ENCODE results near the gene KCNV2.

The KCNV2 gene

DNA sequence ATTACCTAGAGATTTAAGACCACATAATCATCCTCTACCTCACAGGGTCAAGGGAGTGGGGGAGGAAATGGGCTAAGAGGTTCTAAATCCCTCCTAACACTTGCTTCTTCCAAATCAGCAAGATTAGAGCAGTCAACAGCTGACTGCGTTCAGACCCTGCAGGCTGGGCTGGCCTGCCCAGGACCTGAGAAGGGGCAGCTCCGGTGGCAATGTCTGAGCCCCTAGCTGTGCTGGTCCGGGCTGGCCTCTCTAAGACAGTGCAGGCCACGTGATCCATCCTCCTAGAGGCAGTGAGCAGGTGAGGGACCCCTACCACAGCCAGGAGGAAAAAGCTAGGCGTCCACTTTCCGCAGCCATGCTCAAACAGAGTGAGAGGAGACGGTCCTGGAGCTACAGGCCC is at the start of gene KCNV2:
TSS of gene KCNV2 (plus strand) at position 126 of the 400 bp plus-strand sequence. CDS start at position 356, 230 bp downstream.
- H3K27me3 ChIP-seq (ENCODE audit: low read depth, low read length), result no peaks in the 10 kb centered on the region
- peaks cover 4% of the 10 kb centered on the region; the same call in 1 of the 2 replicates for H3K4me1 ChIP-seq (ENCODE audit: low read length)
- no peak within 1 kb of the TSS for H3K4me2 ChIP-seq (ENCODE audit: low read length)
- no peak within 1 kb of the TSS for H3K27ac ChIP-seq (ENCODE audit: low read length)
- H3K79me2 ChIP-seq (ENCODE audit: low read length), result no peaks in the 10 kb centered on the region
- no peak within 1 kb of the TSS for H3K9ac ChIP-seq (ENCODE audit: low read length)
- no peaks in the 10 kb centered on the region for H4K20me1 ChIP-seq (ENCODE audit: insufficient read depth, low read length)
- peaks cover 10% of the 10 kb centered on the region for H3K36me3 ChIP-seq (replicated peaks; ENCODE audit: low read depth, low read length)
- no peak for TF ChIP-seq EZH2phosphoT487 (IDR thresholded peaks at IDR 0.05; ENCODE audit: low read depth)
- H3K4me3 ChIP-seq (ENCODE audit: low read length), result no peak within 1 kb of the TSS
- no peaks in the 10 kb centered on the region for H3K9me3 ChIP-seq (ENCODE audit: insufficient read depth, low read length)
- no peak within 1 kb of the TSS for H2AFZ ChIP-seq (ENCODE audit: low read depth, low read length)

GRCh38 chr9:2673161-2673560 is 44.1 kb upstream of the KCNV2 start:
- Histone ChIP-seq H2AFZ (ENCODE audit: low read depth, low read length) (no peak overlapping the region), H3K27me3 (ENCODE audit: low read depth, low read length) (no peaks in the 10 kb centered on the region), H3K27ac (ENCODE audit: low read length) (no peak overlapping the region), H3K4me1 (ENCODE audit: low read length) (no peaks in the 10 kb centered on the region), H3K36me3 (replicated peaks; ENCODE audit: low read depth, low read length) (no peaks in the 10 kb centered on the region), H3K4me2 (ENCODE audit: low read length) (no peak overlapping the region), H3K9ac (ENCODE audit: low read length) (no peak overlapping the region), H4K20me1 (ENCODE audit: insufficient read depth, low read length) (no peaks in the 10 kb centered on the region), H3K9me3 (ENCODE audit: insufficient read depth, low read length) (no peaks in the 10 kb centered on the region), H3K4me3 (ENCODE audit: low read length) (no peak overlapping the region), H3K79me2 (ENCODE audit: low read length) (no peaks in the 10 kb centered on the region)
- TF ChIP-seq, protein P1, sequence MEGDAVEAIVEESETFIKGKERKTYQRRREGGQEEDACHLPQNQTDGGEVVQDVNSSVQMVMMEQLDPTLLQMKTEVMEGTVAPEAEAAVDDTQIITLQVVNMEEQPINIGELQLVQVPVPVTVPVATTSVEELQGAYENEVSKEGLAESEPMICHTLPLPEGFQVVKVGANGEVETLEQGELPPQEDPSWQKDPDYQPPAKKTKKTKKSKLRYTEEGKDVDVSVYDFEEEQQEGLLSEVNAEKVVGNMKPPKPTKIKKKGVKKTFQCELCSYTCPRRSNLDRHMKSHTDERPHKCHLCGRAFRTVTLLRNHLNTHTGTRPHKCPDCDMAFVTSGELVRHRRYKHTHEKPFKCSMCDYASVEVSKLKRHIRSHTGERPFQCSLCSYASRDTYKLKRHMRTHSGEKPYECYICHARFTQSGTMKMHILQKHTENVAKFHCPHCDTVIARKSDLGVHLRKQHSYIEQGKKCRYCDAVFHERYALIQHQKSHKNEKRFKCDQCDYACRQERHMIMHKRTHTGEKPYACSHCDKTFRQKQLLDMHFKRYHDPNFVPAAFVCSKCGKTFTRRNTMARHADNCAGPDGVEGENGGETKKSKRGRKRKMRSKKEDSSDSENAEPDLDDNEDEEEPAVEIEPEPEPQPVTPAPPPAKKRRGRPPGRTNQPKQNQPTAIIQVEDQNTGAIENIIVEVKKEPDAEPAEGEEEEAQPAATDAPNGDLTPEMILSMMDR (IDR thresholded peaks at IDR 0.05; ENCODE audit: low read depth, low read length), result no peak
- TF ChIP-seq EZH2phosphoT487 (IDR thresholded peaks at IDR 0.05; ENCODE audit: low read depth), result no peak

- Histone ChIP-seq H3K4me1 (ENCODE audit: low read length) (no peaks in the 10 kb centered on the region), H3K27me3 (ENCODE audit: low read depth, low read length) (no peaks in the 10 kb centered on the region), H3K4me3 (ENCODE audit: low read length) (no peak overlapping the region), H3K36me3 (replicated peaks; ENCODE audit: low read depth, low read length) (no peaks in the 10 kb centered on the region), H3K9me3 (ENCODE audit: insufficient read depth, low read length) (no peaks in the 10 kb centered on the region), H4K20me1 (ENCODE audit: insufficient read depth, low read length) (no peaks in the 10 kb centered on the region), H3K79me2 (ENCODE audit: low read length) (no peaks in the 10 kb centered on the region), H2AFZ (ENCODE audit: low read depth, low read length) (no peak overlapping the region), H3K9ac (ENCODE audit: low read length) (no peak overlapping the region), H3K27ac (ENCODE audit: low read length) (no peak overlapping the region), H3K4me2 (ENCODE audit: low read length) (no peak overlapping the region)
- TF ChIP-seq EZH2phosphoT487 (IDR thresholded peaks at IDR 0.05; ENCODE audit: low read depth), result no peak
- TF ChIP-seq, protein P1 (IDR thresholded peaks at IDR 0.05; ENCODE audit: low read depth, low read length), result no peak
Observed at GRCh38 chr9:2674141-2674824, 43.0 kb upstream of the KCNV2 start.

DNA sequence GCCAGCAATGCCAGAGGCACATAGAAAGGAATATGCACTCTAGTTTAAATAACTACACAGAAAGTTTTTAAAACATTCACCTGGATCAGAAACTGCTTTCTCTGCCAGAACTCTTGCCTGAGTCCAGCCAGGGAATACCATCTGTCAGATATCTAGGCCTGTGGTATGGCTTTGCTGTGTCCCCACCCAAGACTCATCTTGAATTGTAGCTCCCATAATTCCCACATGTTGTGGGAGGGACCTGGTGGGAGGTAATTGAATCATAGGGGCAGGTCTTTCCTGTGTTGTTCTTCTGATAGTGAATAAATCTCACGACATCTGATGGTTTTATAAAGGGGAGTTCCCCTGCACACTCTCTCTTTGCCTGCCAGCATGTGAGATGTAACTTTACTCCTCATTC is 41.5 kb upstream of the KCNV2 start:
- Histone ChIP-seq H3K9ac (ENCODE audit: low read length) (no peak overlapping the region), H4K20me1 (ENCODE audit: insufficient read depth, low read length) (no peaks in the 10 kb centered on the region), H3K27ac (ENCODE audit: low read length) (no peak overlapping the region), H3K36me3 (replicated peaks; ENCODE audit: low read depth, low read length) (no peaks in the 10 kb centered on the region), H3K9me3 (ENCODE audit: insufficient read depth, low read length) (no peaks in the 10 kb centered on the region), H3K79me2 (ENCODE audit: low read length) (no peaks in the 10 kb centered on the region), H3K27me3 (ENCODE audit: low read depth, low read length) (no peaks in the 10 kb centered on the region), H3K4me3 (ENCODE audit: low read length) (no peak overlapping the region), H3K4me2 (ENCODE audit: low read length) (no peak overlapping the region), H3K4me1 (ENCODE audit: low read length) (no peaks in the 10 kb centered on the region), H2AFZ (ENCODE audit: low read depth, low read length) (no peak overlapping the region)
- no peak for TF ChIP-seq EZH2phosphoT487 (IDR thresholded peaks at IDR 0.05; ENCODE audit: low read depth)
- TF ChIP-seq, protein P1 (IDR thresholded peaks at IDR 0.05; ENCODE audit: low read depth, low read length), result no peak
